GM18951 (cell line): Measurements from ENCODE around the gene IGFBPL1.

Experiments used
- POLR2A ChIP-seq: IDR thresholded peaks from 4 replicates; pipeline ENCODE4 v1.6.1; 2011; ENCODE audit warnings: mild to moderate bottlenecking; ENCODE audit not compliant: insufficient read length, insufficient read depth; ENCODE audit errors: extremely low read depth
- in situ Hi-C: fragments of 300-500 bp; cut with MboI; formaldehyde crosslinking; loops from one replicate; pipeline ENCODE4 v1.12.0; 2022; ENCODE audit warnings: low sequenced_read_pairs, mixed read lengths, inconsistent platforms; ENCODE audit not compliant: unreplicated experiment

IGFBPL1 gene

GRCh38 chr9:38439291-38439915, 15.1 kb upstream of the IGFBPL1 start:
- TF ChIP-seq POLR2A: no peak
- in situ Hi-C loops: no loop called here

GRCh38 chr9:38437193-38437823, 13.1 kb upstream of the IGFBPL1 start:
- in situ Hi-C loops: no loop called here
- TF ChIP-seq POLR2A: no peak

GRCh38 chr9:38436708-38437107, 12.5 kb upstream of the IGFBPL1 start:
- no peak for TF ChIP-seq POLR2A
- in situ Hi-C loops: no loop called here

- in situ Hi-C loops: no loop called here
- TF ChIP-seq POLR2A: no peak
These were observed 11.3 kb upstream of the IGFBPL1 start for GRCh38 chr9:38435521-38435920.

- in situ Hi-C loops: no loop called here
These were observed 10.6 kb upstream of the IGFBPL1 start for GRCh38 chr9:38434853-38435252.

DNA sequence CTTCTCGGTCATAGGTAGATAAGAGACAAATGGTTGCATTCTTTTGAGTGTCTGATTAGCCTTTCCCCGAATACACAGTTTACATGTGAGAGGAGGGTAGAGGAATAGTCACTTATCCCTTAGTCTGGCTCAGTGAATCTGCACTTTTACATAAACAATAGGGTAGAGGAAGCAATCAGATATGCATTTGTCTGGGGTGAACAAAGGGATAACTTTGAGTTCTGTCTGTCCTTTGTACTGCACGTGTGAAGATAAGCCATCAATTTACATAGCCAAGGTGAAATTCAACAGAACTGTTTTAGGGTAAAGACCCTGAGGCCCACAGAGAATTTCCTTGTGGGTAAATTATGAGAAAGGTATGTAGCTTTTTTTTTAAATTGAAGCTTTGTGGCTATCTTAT, 10.1 kb upstream of the IGFBPL1 start:
- TF ChIP-seq POLR2A: no peak
- in situ Hi-C loops: no loop called here

More at GRCh38 chr9:38434853-38435252, 10.6 kb upstream of the IGFBPL1 start:
- no peak for TF ChIP-seq POLR2A

DNA sequence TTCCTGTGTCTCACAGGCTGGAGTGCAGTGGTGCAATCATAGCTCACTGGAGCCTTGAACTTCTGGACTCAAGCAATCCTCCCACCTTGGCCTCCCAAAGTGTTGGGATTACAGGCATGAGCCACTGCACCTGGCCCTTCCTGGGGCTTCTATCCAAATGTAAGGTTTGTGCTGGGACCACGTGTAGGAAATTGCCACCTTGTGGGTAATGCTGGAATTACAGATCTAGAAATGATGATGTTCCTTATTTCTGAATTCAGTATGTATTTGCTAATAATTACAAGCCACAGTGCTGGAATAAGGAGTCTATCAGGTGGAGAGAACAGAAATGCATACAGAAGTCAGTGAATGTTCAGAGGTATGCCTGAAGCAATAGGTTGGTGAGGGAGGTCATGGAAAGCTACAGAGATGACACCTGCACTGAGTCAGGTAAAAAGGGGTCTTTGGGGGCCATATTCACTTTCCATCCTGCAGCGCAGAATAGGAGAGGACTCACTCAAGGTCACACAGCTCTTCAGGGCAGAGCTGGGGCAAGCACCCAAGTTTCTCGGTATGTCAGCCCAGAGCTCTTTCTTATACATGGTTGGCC, 8.8 kb upstream of the IGFBPL1 start:
- TF ChIP-seq POLR2A: no peak
- in situ Hi-C loops: no loop called here

GRCh38 chr9:38431116-38431515, 6.9 kb upstream of the IGFBPL1 start:
- in situ Hi-C loops: no loop called here
- no peak for TF ChIP-seq POLR2A

DNA sequence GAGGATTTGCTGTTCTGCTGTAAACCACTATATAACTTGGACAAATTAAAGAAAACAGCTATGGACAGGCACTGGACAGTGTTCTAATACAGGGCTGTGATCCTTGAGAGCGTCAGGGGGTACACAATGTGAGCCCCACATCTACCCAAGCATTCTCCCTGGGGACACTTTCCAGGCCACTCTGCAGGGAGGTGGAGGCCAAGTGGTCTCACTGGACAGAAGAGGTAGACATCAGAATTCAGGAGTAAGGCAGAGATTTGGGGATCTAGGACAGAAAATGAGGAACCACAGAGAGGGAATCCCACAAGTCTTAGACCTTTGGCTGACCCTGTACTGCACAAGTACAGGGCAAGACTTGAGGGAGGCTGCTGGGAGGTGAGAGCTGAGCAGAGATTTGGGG, 3.8 kb upstream of the IGFBPL1 start:
- in situ Hi-C loops: no loop called here
- no peak for TF ChIP-seq POLR2A

DNA sequence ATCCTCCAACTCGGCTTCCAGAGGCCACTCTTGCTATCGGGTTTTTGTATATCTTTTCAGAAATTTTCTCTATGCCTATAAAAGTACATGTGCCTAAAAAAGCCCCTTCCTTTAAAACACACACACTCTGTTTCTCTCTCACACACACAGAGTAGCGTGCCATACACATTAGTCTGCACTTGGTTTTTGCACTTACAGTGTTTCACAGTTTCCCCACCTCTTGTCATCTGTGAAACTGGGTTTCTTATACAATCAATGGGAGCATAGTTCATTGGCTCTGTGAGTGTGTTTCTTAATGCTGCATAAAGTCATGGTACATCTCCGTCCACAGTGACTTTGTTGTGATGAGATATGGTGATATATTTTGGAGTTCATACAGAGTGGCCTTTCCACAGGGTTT, 664 bp upstream of the IGFBPL1 start:
- in situ Hi-C loops: no loop called here
- TF ChIP-seq POLR2A: no peak

DNA sequence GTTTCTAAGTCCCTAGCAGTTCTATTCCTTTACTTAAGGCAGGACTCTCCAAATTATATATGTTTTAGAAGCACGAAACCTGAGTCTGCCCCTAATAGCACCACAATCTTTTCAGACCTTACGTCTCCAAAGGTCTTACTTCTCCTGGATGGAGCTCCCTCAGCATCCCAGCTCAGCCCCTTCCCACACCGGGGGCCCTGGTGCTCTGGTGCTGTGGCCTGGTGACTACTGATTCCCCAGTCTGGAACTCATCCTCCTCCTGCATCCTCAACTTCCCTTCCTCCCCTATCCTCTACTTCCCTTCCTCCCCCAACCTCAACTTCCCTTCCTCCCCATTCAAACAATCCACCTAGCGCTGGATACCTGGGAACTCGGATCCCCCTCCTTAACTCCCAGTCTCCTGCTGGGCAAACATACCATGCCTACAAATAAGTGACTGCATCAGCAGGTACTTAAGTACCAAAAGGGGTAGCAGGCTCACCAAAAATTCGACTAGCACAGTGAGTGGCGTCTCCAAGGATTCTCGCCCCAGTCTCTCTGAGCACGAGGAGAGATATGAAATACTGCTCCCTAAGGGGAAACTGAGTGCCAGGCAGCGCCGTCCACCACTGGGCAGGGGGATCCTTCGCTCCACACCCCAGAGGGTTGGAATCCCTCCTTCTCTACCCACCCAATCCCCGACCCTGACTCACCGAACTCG, 831 bp downstream of the IGFBPL1 start:
- no peak for TF ChIP-seq POLR2A
- in situ Hi-C loops: no loop called here

GRCh38 chr9:38422555-38423260, 1.5 kb downstream of the IGFBPL1 start:
- in situ Hi-C loops: no loop called here
- TF ChIP-seq POLR2A: no peak
